BE2C (cell line): ENCODE measurements around the gene SBK3.
"Not testable (repeated sequence)": the region's sequence is repeated elsewhere in the genome, so short reads cannot be mapped to it uniquely, and the experiment has no call there.

ENCODE experiments used
- DNase-seq: peaks from one replicate; pipeline ENCODE4 v3.0.0-alpha.2; 2020
- H3K27me3 ChIP-seq: fragments of 250-450 bp; sonication (Bioruptor Pico); 2 replicates; pipeline ENCODE4 v1.5.1; 2020; ENCODE audit warnings: mild to moderate bottlenecking
- H3K36me3 ChIP-seq: fragments of 250-450 bp; sonication (Bioruptor Pico); 2 replicates; pipeline ENCODE4 v1.5.1; 2020; ENCODE audit warnings: mild to moderate bottlenecking
- H3K4me1 ChIP-seq: fragments of 250-450 bp; sonication (Bioruptor Pico); 2 replicates; pipeline ENCODE4 v1.5.1; 2020
- H3K4me3 ChIP-seq: 2 replicates; pipeline ENCODE4 v1.5.1; 2011; ENCODE audit warnings: low read depth, low read length
- H3K9me3 ChIP-seq: fragments of 250-450 bp; sonication (Bioruptor Pico); 2 replicates; pipeline ENCODE4 v1.5.1; 2020
- CTCF ChIP-seq: IDR thresholded peaks from 2 replicates; pipeline ENCODE4 v1.5.1; 2012; ENCODE audit warnings: mild to moderate bottlenecking, low read depth, low read length

Gene SBK3

GRCh38 chr19:55538132-55538531 is 7.2 kb downstream of the SBK3 start:
- H3K4me3 ChIP-seq: no peak overlapping the region
- no peaks in the 10 kb centered on the region for H3K9me3 ChIP-seq
- TF ChIP-seq CTCF: no peak
- H3K4me1 ChIP-seq: no peaks in the 10 kb centered on the region
- H3K27me3 ChIP-seq: no peaks in the 10 kb centered on the region
- DNase-seq: no peak
- no peaks in the 10 kb centered on the region for H3K36me3 ChIP-seq

- no peaks in the 10 kb centered on the region for H3K36me3 ChIP-seq
- no peaks in the 10 kb centered on the region for H3K9me3 ChIP-seq
- no peaks in the 10 kb centered on the region for H3K27me3 ChIP-seq
- no peaks in the 10 kb centered on the region for H3K4me1 ChIP-seq
- H3K4me3 ChIP-seq: no peak overlapping the region
- no peak for DNase-seq
- no peak for TF ChIP-seq CTCF
Observed at GRCh38 chr19:55537741-55538111, 7.6 kb downstream of the SBK3 start.

- no peak within 1 kb of the TSS for H3K4me3 ChIP-seq
Observed at GRCh38 chr19:55536951-55537740, 8.2 kb downstream of the SBK3 start, which contains the start of gene SBK2. SBK2 (minus strand) TSS chr19:55537133; CDS start chr19:55536294, 839 bp downstream.

GRCh38 chr19:55536366-55536765 is 9.0 kb downstream of the SBK3 start:
- no peaks in the 10 kb centered on the region for H3K36me3 ChIP-seq
- H3K9me3 ChIP-seq: no peaks in the 10 kb centered on the region
- H3K4me1 ChIP-seq: no peaks in the 10 kb centered on the region
- no peak for DNase-seq
- H3K27me3 ChIP-seq: no peaks in the 10 kb centered on the region
- TF ChIP-seq CTCF: no peak
- no peak overlapping the region for H3K4me3 ChIP-seq

More at GRCh38 chr19:55536951-55537740, 8.2 kb downstream of the SBK3 start, which contains the start of gene SBK2:
- H3K4me1 ChIP-seq: no peaks in the 10 kb centered on the region
- no peaks in the 10 kb centered on the region for H3K9me3 ChIP-seq
- DNase-seq: peak; percentile 23
- no peak for TF ChIP-seq CTCF
- H3K27me3 ChIP-seq: no peaks in the 10 kb centered on the region
- H3K36me3 ChIP-seq: no peaks in the 10 kb centered on the region

- Histone ChIP-seq H3K9me3 (no peaks in the 10 kb centered on the region), H3K4me1 (no peaks in the 10 kb centered on the region), H3K36me3 (no peaks in the 10 kb centered on the region), H3K27me3 (no peaks in the 10 kb centered on the region), H3K4me3 (no peak overlapping the region)
- TF ChIP-seq CTCF: no peak
- no peak for DNase-seq
Observed at GRCh38 chr19:55535965-55536350, 9.4 kb downstream of the SBK3 start.

- Histone ChIP-seq H3K36me3 (no peaks in the 10 kb centered on the region), H3K9me3 (no peaks in the 10 kb centered on the region), H3K4me1 (no peaks in the 10 kb centered on the region), H3K4me3 (no peak overlapping the region), H3K27me3 (no peaks in the 10 kb centered on the region)
- no peak for TF ChIP-seq CTCF
- DNase-seq: no peak
Observed at GRCh38 chr19:55535173-55535964, 10.0 kb downstream of the SBK3 start.

GRCh38 chr19:55534280-55534679 is 11.1 kb downstream of the SBK3 start:
- DNase-seq, H3K4me3 ChIP-seq, H3K9me3 ChIP-seq, H3K4me1 ChIP-seq, H3K27me3 ChIP-seq, H3K36me3 ChIP-seq: not testable (repeated sequence)
